H1 (cell line): ENCODE results near the gene ARHGAP24. TPM values are rescaled to one million over a fixed set of nuclear protein-coding genes. Genes with fewer than 3 reads are reported as not detected.

Experiments
- CTCF ChIA-PET: fragments of 300-600 bp; sonication (Branson Sonifier 250); formaldehyde crosslinking; loops from one replicate; lab custom pipeline; 2021; ENCODE audit not compliant: partially characterized antibody; lab: Charles Lee
- POLR2A ChIA-PET: fragments of 300-600 bp; sonication (Branson Sonifier 250); formaldehyde crosslinking; loops from one replicate; lab custom pipeline; 2021; ENCODE audit warnings: inconsistent platforms; ENCODE audit not compliant: partially characterized antibody; lab: Charles Lee
- DNase-seq, 2 experiments: peaks; one replicate each; pipeline versions ENCODE4 v3.0.0 to v3.0.0-alpha.2; 2010 to 2022; ENCODE audit warnings: low spot score in 2 of 2, low read depth in 1 of 2, mixed read lengths in 1 of 2
- FAIRE-seq: peaks from 2 replicates; lab custom pipeline; 2011; peaks lifted over from hg19 to GRCh38; lab: Jason Lieb, UNC
- H2AFZ ChIP-seq: 2 replicates; pipeline ENCODE4 v1.8.1; 2012; ENCODE audit warnings: low read length, inconsistent platforms
- H2AK5ac ChIP-seq: 2 replicates; pipeline ENCODE4 v1.6.1; 2013; ENCODE audit warnings: low read depth, low read length
- H2BK120ac ChIP-seq: replicated peaks from 2 replicates; pipeline ENCODE3; 2013; ENCODE audit warnings: low read depth, low read length, inconsistent platforms
- H2BK12ac ChIP-seq: 2 replicates; pipeline ENCODE4 v1.6.1; 2013; ENCODE audit warnings: low read depth, low read length
- H2BK15ac ChIP-seq: 2 replicates; pipeline ENCODE4 v1.6.1; 2013; ENCODE audit warnings: low read length
- H2BK20ac ChIP-seq: 2 replicates; pipeline ENCODE4 v1.6.1; 2013; ENCODE audit warnings: low read length
- H2BK5ac ChIP-seq: 2 replicates; pipeline ENCODE4 v1.6.1; 2013; ENCODE audit warnings: low read depth, low read length
- H3K14ac ChIP-seq: 2 replicates; pipeline ENCODE4 v1.6.1; 2013; ENCODE audit warnings: inconsistent platforms; ENCODE audit not compliant: insufficient read length
- H3K18ac ChIP-seq: 2 replicates; pipeline ENCODE4 v1.6.1; 2013; ENCODE audit warnings: low read length; ENCODE audit errors: extremely low read depth
- H3K23ac ChIP-seq: 2 replicates; pipeline ENCODE4 v1.6.1; 2013; ENCODE audit warnings: inconsistent platforms; ENCODE audit not compliant: insufficient read length
- H3K23me2 ChIP-seq: 2 replicates; pipeline ENCODE4 v1.6.1; 2013; ENCODE audit warnings: low read depth, low read length
- H3K27ac ChIP-seq: 2 replicates; pipeline ENCODE4 v1.6.1; 2011; ENCODE audit warnings: low read depth, low read length, inconsistent platforms
- H3K27me3 ChIP-seq, 4 experiments: replicated peaks in 1 of 4; 1 replicate in 1 of 4; 2 replicates in 3 of 4; pipeline versions ENCODE4 v1.6.1 to v1.8.1; 2011 to 2013; ENCODE audit warnings: low read length in 3 of 4, mild to moderate bottlenecking in 3 of 4, inconsistent platforms in 2 of 4, mixed read lengths in 2 of 4, moderate library complexity in 1 of 4; ENCODE audit not compliant: control insufficient read depth in 3 of 4, insufficient read depth in 3 of 4; ENCODE audit errors: extremely low read depth in 1 of 4
- H3K36me3 ChIP-seq, 4 experiments: 2 replicates each; pipeline versions ENCODE4 v1.6.1 to v1.8.1; 2011 to 2013; ENCODE audit warnings: mild to moderate bottlenecking in 4 of 4, low read length in 3 of 4, moderate library complexity in 2 of 4, control low read depth in 1 of 4, inconsistent platforms in 1 of 4; ENCODE audit not compliant: insufficient read depth in 4 of 4, control insufficient read depth in 2 of 4
- H3K4ac ChIP-seq: replicated peaks from 2 replicates; pipeline ENCODE3; 2013; ENCODE audit warnings: low read length, low read depth, mixed read lengths, inconsistent platforms; ENCODE audit not compliant: insufficient read length
- H3K4me1 ChIP-seq, 4 experiments: replicated peaks in 1 of 4; 1 replicate in 1 of 4; 2 replicates in 3 of 4; pipeline versions ENCODE4 v1.6.1 to v1.8.1; 2011 to 2013; ENCODE audit warnings: low read length in 3 of 4, inconsistent platforms in 2 of 4, mixed read lengths in 1 of 4; ENCODE audit not compliant: insufficient read depth in 4 of 4, control insufficient read depth in 3 of 4
- H3K4me2 ChIP-seq, 2 experiments: 2 replicates each; pipeline versions ENCODE4 v1.6.1 to v1.8.1; 2011 to 2013; ENCODE audit warnings: low read depth in 2 of 2, low read length in 2 of 2, control low read depth in 1 of 2, inconsistent platforms in 1 of 2, mild to moderate bottlenecking in 1 of 2; ENCODE audit not compliant: insufficient read depth in 1 of 2
- H3K4me3 ChIP-seq, 4 experiments: fragments of 200-600, 300-600 bp in 1 of 4; sonication (generic), shearing (Covaris generic), sonication (Bioruptor Twin) in 1 of 4; 2 replicates each; pipeline versions ENCODE4 v1.5.1 to v1.8.1; 2011 to 2016; ENCODE audit warnings: low read length in 4 of 4, low read depth in 3 of 4, control low read depth in 2 of 4, inconsistent platforms in 2 of 4, mild to moderate bottlenecking in 2 of 4, mixed read lengths in 1 of 4, moderate library complexity in 1 of 4; ENCODE audit not compliant: insufficient read depth in 2 of 4; ENCODE audit errors: extremely low read depth in 1 of 4
- H3K56ac ChIP-seq: replicated peaks from 2 replicates; pipeline ENCODE3; 2013; ENCODE audit warnings: low read depth, mild to moderate bottlenecking, mixed read lengths, low read length, inconsistent platforms; ENCODE audit not compliant: insufficient read length
- H3K79me1 ChIP-seq: 2 replicates; pipeline ENCODE4 v1.6.1; 2013; ENCODE audit warnings: low read depth, low read length, control low read depth
- H3K79me2 ChIP-seq, 2 experiments: 2 replicates each; pipeline versions ENCODE4 v1.6.1 to v1.8.1; 2012 to 2013; ENCODE audit warnings: low read length in 2 of 2, mild to moderate bottlenecking in 2 of 2, inconsistent platforms in 1 of 2; ENCODE audit not compliant: insufficient read depth in 2 of 2, control insufficient read depth in 1 of 2
- H3K9ac ChIP-seq, 4 experiments: replicated peaks in 1 of 4; 1 replicate in 1 of 4; 2 replicates in 3 of 4; pipeline versions ENCODE4 v1.6.1 to v1.8.1; 2011 to 2013; ENCODE audit warnings: low read depth in 3 of 4, low read length in 3 of 4, control low read depth in 2 of 4, mild to moderate bottlenecking in 2 of 4, moderate library complexity in 2 of 4, inconsistent platforms in 1 of 4; ENCODE audit errors: extremely low read depth in 1 of 4
- H3K9me3 ChIP-seq, 2 experiments: 2 replicates each; pipeline versions ENCODE4 v1.6.1 to v1.8.1; 2012 to 2013; ENCODE audit warnings: mild to moderate bottlenecking in 2 of 2, moderate library complexity in 2 of 2, control low read depth in 1 of 2, inconsistent platforms in 1 of 2, low read depth in 1 of 2, low read length in 1 of 2, mixed read lengths in 1 of 2; ENCODE audit not compliant: insufficient read depth in 2 of 2
- H4K20me1 ChIP-seq, 2 experiments: replicated peaks in 1 of 2; 2 replicates each; pipeline versions ENCODE3 to v1.8.1; 2011 to 2013; ENCODE audit warnings: inconsistent platforms in 2 of 2, low read length in 2 of 2, mild to moderate bottlenecking in 1 of 2; ENCODE audit not compliant: insufficient read depth in 2 of 2, control insufficient read depth in 1 of 2
- H4K5ac ChIP-seq: 2 replicates; pipeline ENCODE4 v1.6.1; 2013; ENCODE audit warnings: low read length, low read depth, mixed read lengths, inconsistent platforms; ENCODE audit not compliant: insufficient read length
- H4K8ac ChIP-seq: 2 replicates; pipeline ENCODE4 v1.8.0; 2013; ENCODE audit warnings: mild to moderate bottlenecking, moderate library complexity, low read length, inconsistent platforms; ENCODE audit not compliant: insufficient read depth; ENCODE audit errors: extremely low read depth
- H4K91ac ChIP-seq: replicated peaks from 2 replicates; pipeline ENCODE3; 2013; ENCODE audit warnings: low read length, mixed read lengths, inconsistent platforms; ENCODE audit not compliant: insufficient read length
- ATF3 ChIP-seq: IDR thresholded peaks from 2 replicates; pipeline ENCODE4 v1.6.1; 2011; ENCODE audit warnings: low read depth, mild to moderate bottlenecking, low read length; ENCODE audit not compliant: insufficient read depth
- BRCA1 ChIP-seq: IDR thresholded peaks from 2 replicates; pipeline ENCODE4 v1.6.1; 2012; ENCODE audit warnings: low read depth, low read length, improper control_type of control experiment
- CHD1 ChIP-seq: IDR thresholded peaks from 2 replicates; pipeline ENCODE4 v1.6.1; 2012; ENCODE audit warnings: low read depth, low read length, improper control_type of control experiment
- CHD2 ChIP-seq: IDR thresholded peaks from 2 replicates; pipeline ENCODE4 v1.6.1; 2012; ENCODE audit warnings: low read length, improper control_type of control experiment
- CREB1 ChIP-seq: IDR thresholded peaks from 2 replicates; pipeline ENCODE4 v1.6.1; 2012; ENCODE audit warnings: inconsistent platforms
- EZH2 ChIP-seq: fragments of 200-600 bp; sonication (generic); IDR thresholded peaks from 2 replicates; pipeline ENCODE4 v1.7.1; 2012; ENCODE audit warnings: low read depth, mild to moderate bottlenecking, moderate library complexity, low read length, inconsistent platforms; ENCODE audit not compliant: severe bottlenecking
- GTF2F1 ChIP-seq: IDR thresholded peaks from 2 replicates; pipeline ENCODE4 v1.6.1; 2012; ENCODE audit warnings: low read depth, low read length, improper control_type of control experiment, borderline replicate concordance
- MAX ChIP-seq: IDR thresholded peaks from 2 replicates; pipeline ENCODE4 v1.6.1; 2012; ENCODE audit warnings: inconsistent platforms
- RNF2 ChIP-seq: fragments of 200-900, 300-1000 bp; sonication (generic); IDR thresholded peaks from 2 replicates; pipeline ENCODE4 v1.7.1; 2016; ENCODE audit warnings: borderline replicate concordance, low read depth, mild to moderate bottlenecking, antibody characterized with exemption, low read length; ENCODE audit not compliant: poor library complexity, severe bottlenecking; ENCODE audit errors: missing control alignments
- RXRA ChIP-seq: IDR thresholded peaks from 2 replicates; pipeline ENCODE4 v1.6.1; 2011; ENCODE audit warnings: low read depth, mild to moderate bottlenecking, low read length, moderate library complexity; ENCODE audit not compliant: insufficient read depth
- SIRT6 ChIP-seq: IDR thresholded peaks from one replicate; pipeline ENCODE4 v1.7.1; 2012; ENCODE audit warnings: low read length, inconsistent platforms
- SIX5 ChIP-seq: IDR thresholded peaks from 2 replicates; pipeline ENCODE4 v1.6.1; 2011; ENCODE audit warnings: mild to moderate bottlenecking, low read depth, low read length
- SP2 ChIP-seq: IDR thresholded peaks from 2 replicates; pipeline ENCODE4 v1.6.1; 2012; ENCODE audit warnings: mild to moderate bottlenecking, low read length, inconsistent platforms
- TAF1 ChIP-seq: IDR thresholded peaks from 2 replicates; pipeline ENCODE4 v1.6.1; 2011; ENCODE audit warnings: mild to moderate bottlenecking, low read depth, low read length
- TAF7 ChIP-seq: optimal IDR thresholded peaks from 2 replicates; pipeline ENCODE3; 2011; ENCODE audit warnings: low read depth, mild to moderate bottlenecking, inconsistent platforms, low read length, moderate library complexity, borderline replicate concordance
- WGBS, 2 experiments: shearing (Covaris generic) in 1 of 2; methylation state at CpG; one replicate each; pipeline versions ENCODE4 v1.1.6 to v1.1.7; 2013 to 2015; ENCODE audit warnings: low lambda C conversion rate in 2 of 2, mixed read lengths in 2 of 2, inconsistent platforms in 1 of 2, low coverage in 1 of 2, missing lambda C conversion rate in 1 of 2; ENCODE audit not compliant: insufficient replicate concordance in 2 of 2, insufficient coverage in 1 of 2, insufficient read length in 1 of 2; ENCODE audit errors: extremely low coverage in 1 of 2, missing lambda C conversion rate in 1 of 2; 5-methylcytosine and 5-hydroxymethylcytosine counted together
- polyA plus RNA-seq, 7 experiments: library from polyadenylated mRNA; depleted of rRNA in 3 of 7; stranded (reverse) in 5 of 7; unstranded in 2 of 7; fragments of >200 nt in 5 of 7; fragments of 200-250 nt in 2 of 7; gene quantifications; 1 replicate in 5 of 7; 2 replicates in 1 of 7; 4 replicates in 1 of 7; pipeline versions ENCODE4 v1.2.1 to v1.2.3, GENCODE V29; 2011 to 2013; ENCODE audit warnings: missing spikeins in 2 of 7, mixed read lengths in 2 of 7
- total RNA-seq: library from RNA; stranded (reverse); fragmentation: NEBNext Ultra II Directional; extraction: Animal tissue kit (Norgen Biotek cat#: 25700); gene quantifications from 2 replicates; pipeline ENCODE4 v1.2.1, GENCODE V29; 2021

ARHGAP24 gene
- total and polyA plus RNA-seq, 2 of the 8 experiments (the other 6 are each of a cell fraction or from before 2014, with no cell fraction given) = 0.08 to 0.50 TPM

- H2BK120ac ChIP-seq = no peak overlapping the region
- no peak overlapping the region for H4K5ac ChIP-seq
- H2AFZ ChIP-seq = no peak overlapping the region
- no peak overlapping the region for H3K23ac ChIP-seq
- no peak overlapping the region for H3K4ac ChIP-seq
- H3K27me3 ChIP-seq = no peaks in the 10 kb centered on the region
- H3K4me3 ChIP-seq = no peak overlapping the region
- no peaks in the 10 kb centered on the region for H4K20me1 ChIP-seq
- no peak overlapping the region for H2BK20ac ChIP-seq
- H2BK15ac ChIP-seq = no peak overlapping the region
- H3K79me1 ChIP-seq = no peaks in the 10 kb centered on the region
- no peak overlapping the region for H2BK12ac ChIP-seq
- H2AK5ac ChIP-seq = no peak overlapping the region
- FAIRE-seq (no peak), DNase-seq (no peak)
- H3K56ac ChIP-seq = no peak overlapping the region
- H3K4me1 ChIP-seq = no peaks in the 10 kb centered on the region
- 93% methylated on average over 3 of the region's 3 CpGs; no CpG with 5 or more reads in 1 of the 2 experiments for WGBS, 2 experiments
- H3K9ac ChIP-seq = no peak overlapping the region
- no peak overlapping the region for H4K91ac ChIP-seq
- no peaks in the 10 kb centered on the region for H3K36me3 ChIP-seq
- no peak overlapping the region for H3K18ac ChIP-seq
- H4K8ac ChIP-seq = no peak overlapping the region
- no peaks in the 10 kb centered on the region for H3K23me2 ChIP-seq
- H3K4me2 ChIP-seq = no peak overlapping the region
- POLR2A ChIA-PET = no interaction called here
- no peak overlapping the region for H3K27ac ChIP-seq
- H3K14ac ChIP-seq = no peak overlapping the region
- H3K9me3 ChIP-seq = no peaks in the 10 kb centered on the region
- CTCF ChIA-PET = interaction anchor here (1.0 kb wide), 1 partner anchor 54 kb away, joined by 3 read pairs; no protein-coding TSS in a partner anchor
- H2BK5ac ChIP-seq = no peak overlapping the region
- H3K79me2 ChIP-seq = no peaks in the 10 kb centered on the region
- TF ChIP-seq CHD2 (no peak), EZH2 (no peak), TAF7 (no peak), CHD1 (no peak), SP2 (no peak), BRCA1 (no peak), SIX5 (no peak), GTF2F1 (no peak), RXRA (no peak), TAF1 (no peak), ATF3 (no peak), MAX (no peak), SIRT6 (no peak), RNF2 (no peak), CREB1 (no peak)
Measured at GRCh38 chr4:85745939-85746338, 271.0 kb downstream of the ARHGAP24 start.
